ENCODE results near the gene ZNF773. TPM values are rescaled to one million over a fixed set of nuclear protein-coding genes. Genes with fewer than 3 reads are reported as not detected.
"Not testable (repeated sequence)": the region's sequence is repeated elsewhere in the genome, so short reads cannot be mapped to it uniquely, and the experiment has no call there.

The ZNF773 gene
- total RNA-seq, 1 experiment from 2014 or later, result 7.2 TPM

DNA sequence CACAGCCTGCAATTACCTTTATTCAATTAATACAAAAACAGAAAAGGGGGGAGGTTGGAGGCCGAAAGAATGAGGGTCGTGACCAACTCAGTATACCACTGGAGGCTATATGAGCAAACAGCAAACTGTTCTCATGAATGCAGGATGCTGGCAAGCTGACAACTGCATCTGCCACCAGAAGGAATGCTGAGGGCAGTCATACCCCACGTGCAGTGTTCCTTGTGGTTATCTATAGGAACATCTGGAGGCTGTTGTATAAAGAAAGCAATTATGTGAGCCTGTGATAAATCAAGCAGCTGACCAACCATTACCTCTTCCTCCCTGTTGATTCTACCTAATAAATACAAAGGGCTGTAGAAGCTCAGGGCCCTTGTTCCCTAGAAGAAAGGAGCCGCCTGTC lies 18.3 kb downstream of the ZNF773 start:
- H3K4me3 ChIP-seq (ENCODE audit: insufficient read depth, low read depth, low read length); H3K27me3 ChIP-seq (ENCODE audit: control insufficient read depth, insufficient read depth, low read length); DNase-seq; H3K36me3 ChIP-seq (replicated peaks; ENCODE audit: control insufficient read depth, insufficient read depth, low read length): not testable (repeated sequence)

DNA sequence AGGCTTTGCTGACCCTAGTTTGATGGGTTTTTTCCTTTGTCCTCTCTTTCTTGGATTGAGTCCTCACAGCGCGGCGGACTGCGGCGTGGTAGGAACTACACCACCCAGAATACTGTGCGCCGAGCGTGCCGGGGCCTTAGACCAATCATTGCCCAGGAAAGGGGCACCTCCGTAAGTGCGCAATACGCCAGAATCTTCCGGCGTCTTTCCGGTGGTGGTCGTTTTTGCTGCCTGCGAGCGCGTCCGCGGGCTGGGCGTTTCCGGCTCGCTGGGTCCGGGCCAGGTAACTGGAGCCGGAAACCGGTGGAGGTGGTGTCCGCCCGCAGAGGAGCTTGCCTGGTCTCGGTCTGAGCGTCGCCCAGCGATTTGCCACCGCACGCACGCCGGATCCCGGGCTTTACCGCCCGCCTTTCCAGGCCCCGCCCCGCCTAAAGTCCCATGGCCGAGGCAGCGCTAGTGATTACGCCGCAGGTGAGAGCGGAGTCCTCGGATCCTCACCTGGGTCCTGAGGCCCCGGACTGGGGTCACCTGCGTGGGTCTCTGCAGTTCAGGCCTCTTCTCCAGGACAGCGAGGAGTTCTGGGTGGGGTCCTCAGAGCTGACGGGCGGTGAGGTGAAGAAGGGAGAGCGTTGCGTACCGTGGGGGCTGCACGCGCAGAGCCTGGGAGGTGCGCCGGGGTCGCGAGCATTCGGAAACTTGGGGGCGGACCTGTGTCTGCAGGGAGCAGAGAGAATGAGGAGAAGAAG lies 27.6 kb downstream of the ZNF773 start, which contains the start of gene ZNF549:
Gene ZNF549 (plus strand): TSS at position 221 of the 746 bp plus-strand sequence. CDS start 218 bp downstream, at position 439.
- peak within 1 kb of the TSS; percentile 90 for H3K4me3 ChIP-seq (ENCODE audit: insufficient read depth, low read depth, low read length)
- no peaks in the 10 kb centered on the region for H3K27me3 ChIP-seq (ENCODE audit: control insufficient read depth, insufficient read depth, low read length)
- DNase-seq, result peak; percentile 95
- H3K36me3 ChIP-seq (replicated peaks; ENCODE audit: control insufficient read depth, insufficient read depth, low read length), result peaks cover 1% of the 10 kb centered on the region; the same call in 1 of the 2 replicates

DNA sequence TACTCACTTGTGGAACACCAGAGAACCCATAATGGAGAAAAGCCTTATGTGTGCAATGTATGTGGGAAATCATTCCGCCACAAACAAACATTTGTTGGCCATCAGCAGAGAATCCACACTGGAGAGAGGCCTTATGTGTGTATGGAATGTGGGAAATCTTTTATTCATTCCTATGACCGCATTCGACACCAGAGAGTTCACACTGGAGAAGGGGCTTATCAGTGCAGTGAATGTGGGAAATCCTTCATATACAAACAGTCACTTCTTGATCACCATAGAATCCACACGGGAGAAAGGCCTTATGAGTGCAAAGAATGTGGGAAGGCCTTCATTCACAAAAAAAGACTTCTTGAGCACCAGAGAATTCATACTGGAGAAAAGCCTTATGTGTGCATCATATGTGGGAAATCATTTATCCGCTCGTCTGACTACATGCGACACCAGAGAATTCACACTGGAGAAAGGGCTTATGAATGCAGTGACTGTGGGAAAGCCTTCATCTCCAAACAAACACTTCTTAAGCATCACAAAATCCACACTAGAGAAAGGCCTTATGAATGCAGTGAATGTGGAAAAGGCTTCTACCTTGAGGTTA lies 38.3 kb downstream of the ZNF773 start:
- H3K27me3 ChIP-seq (ENCODE audit: control insufficient read depth, insufficient read depth, low read length), result no peaks in the 10 kb centered on the region
- no peak overlapping the region for H3K4me3 ChIP-seq (ENCODE audit: insufficient read depth, low read depth, low read length)
- H3K36me3 ChIP-seq (replicated peaks; ENCODE audit: control insufficient read depth, insufficient read depth, low read length), result peaks cover 29% of the 10 kb centered on the region
- DNase-seq, result no peak

DNA sequence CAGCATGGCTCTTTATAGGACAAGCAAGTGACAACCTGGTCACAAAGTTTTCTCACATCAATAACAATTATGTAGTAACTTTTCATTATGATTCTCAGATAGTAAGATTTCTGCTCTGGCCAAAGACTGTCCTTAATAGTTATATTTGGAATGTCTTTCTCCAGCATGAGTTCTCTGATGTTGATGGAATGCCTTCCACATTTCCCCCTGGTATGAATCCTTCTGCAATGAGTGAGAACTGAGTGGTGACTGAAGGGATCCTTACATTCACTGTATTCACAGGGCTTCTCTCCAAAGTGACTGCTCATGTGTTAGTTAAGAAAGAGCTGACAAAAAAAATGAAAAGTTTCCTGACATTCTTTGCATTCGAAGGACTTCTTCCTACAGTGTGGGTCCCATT lies 46.8 kb downstream of the ZNF773 start:
- no peak overlapping the region for H3K4me3 ChIP-seq (ENCODE audit: insufficient read depth, low read depth, low read length)
- H3K36me3 ChIP-seq (replicated peaks; ENCODE audit: control insufficient read depth, insufficient read depth, low read length), result peaks cover 28% of the 10 kb centered on the region
- DNase-seq, result no peak
- H3K27me3 ChIP-seq (ENCODE audit: control insufficient read depth, insufficient read depth, low read length), result no peaks in the 10 kb centered on the region

- peaks cover 29% of the 10 kb centered on the region for H3K36me3 ChIP-seq (replicated peaks; ENCODE audit: control insufficient read depth, insufficient read depth, low read length)
- no peaks in the 10 kb centered on the region for H3K27me3 ChIP-seq (ENCODE audit: control insufficient read depth, insufficient read depth, low read length)
- no peak for DNase-seq
- no peak overlapping the region for H3K4me3 ChIP-seq (ENCODE audit: insufficient read depth, low read depth, low read length)
Measured at GRCh38 chr19:57552432-57552831, 52.7 kb downstream of the ZNF773 start.

GRCh38 chr19:57557659-57558058 lies 57.9 kb downstream of the ZNF773 start:
- H3K4me3 ChIP-seq (ENCODE audit: insufficient read depth, low read depth, low read length), result no peak overlapping the region
- peaks cover 8% of the 10 kb centered on the region for H3K36me3 ChIP-seq (replicated peaks; ENCODE audit: control insufficient read depth, insufficient read depth, low read length)
- DNase-seq, result no peak
- H3K27me3 ChIP-seq (ENCODE audit: control insufficient read depth, insufficient read depth, low read length), result no peaks in the 10 kb centered on the region

Other genes with a start within 250 kb of the ZNF773 start
- gene ZNF460, start 219.5 kb upstream of the ZNF773 start, total RNA-seq (2014; rRNA removed; shearing (Covaris generic)), result 23.7 and 29.7 TPM in 2 replicates
- gene ZNF543, start 179.5 kb upstream of the ZNF773 start, total RNA-seq (2014; rRNA removed; shearing (Covaris generic)), result 12.7 and 16.4 TPM in 2 replicates
- gene ZNF304, start 148.7 kb upstream of the ZNF773 start, total RNA-seq (2014; rRNA removed; shearing (Covaris generic)), result 10.6 and 12.5 TPM in 2 replicates
- 10.1 and 10.4 TPM in 2 replicates for gene TRAPPC2B, start 136.4 kb upstream of the ZNF773 start, total RNA-seq (2014; rRNA removed; shearing (Covaris generic))
- gene ZNF547, start 136.4 kb upstream of the ZNF773 start, total RNA-seq (2014; rRNA removed; shearing (Covaris generic)), result 1.7 and 1.8 TPM in 2 replicates
- 9.1 and 17.1 TPM in 2 replicates for gene ZNF548, start 110.1 kb upstream of the ZNF773 start, total RNA-seq (2014; rRNA removed; shearing (Covaris generic))
- gene ZNF17, start 88.8 kb upstream of the ZNF773 start, total RNA-seq (2014; rRNA removed; shearing (Covaris generic)), result 9.5 and 11.9 TPM in 2 replicates
- gene ZNF749, start 64.6 kb upstream of the ZNF773 start, total RNA-seq (2014; rRNA removed; shearing (Covaris generic)), result 15.1 and 18.1 TPM in 2 replicates
- gene VN1R1, start 42.8 kb upstream of the ZNF773 start, total RNA-seq (2014; rRNA removed; shearing (Covaris generic)), result 0.15 TPM in 1 of 2 replicates, not detected in the other
- 4.3 and 5.0 TPM in 2 replicates for gene ZNF772, start 22.4 kb upstream of the ZNF773 start, total RNA-seq (2014; rRNA removed; shearing (Covaris generic))
- gene ZNF419, start 12.2 kb upstream of the ZNF773 start, total RNA-seq (2014; rRNA removed; shearing (Covaris generic)), result 10.6 and 12.5 TPM in 2 replicates
- gene ZNF549, start 27.4 kb downstream of the ZNF773 start, total RNA-seq (2014; rRNA removed; shearing (Covaris generic)), result 3.6 and 5.6 TPM in 2 replicates
- gene ZNF550, start 59.9 kb downstream of the ZNF773 start, total RNA-seq (2014; rRNA removed; shearing (Covaris generic)), result 5.7 and 9.7 TPM in 2 replicates
- gene ZNF416, start 79.0 kb downstream of the ZNF773 start, total RNA-seq (2014; rRNA removed; shearing (Covaris generic)), result 5.2 and 7.1 TPM in 2 replicates
- 15.9 and 25.7 TPM in 2 replicates for gene ZIK1, start 84.2 kb downstream of the ZNF773 start, total RNA-seq (2014; rRNA removed; shearing (Covaris generic))
- 7.2 and 11.5 TPM in 2 replicates for gene ZNF530, start 99.9 kb downstream of the ZNF773 start, total RNA-seq (2014; rRNA removed; shearing (Covaris generic))
- 31.6 and 34.4 TPM in 2 replicates for gene ZNF134, start 114.3 kb downstream of the ZNF773 start, total RNA-seq (2014; rRNA removed; shearing (Covaris generic))
- gene ZNF211, start 133.2 kb downstream of the ZNF773 start, total RNA-seq (2014; rRNA removed; shearing (Covaris generic)), result 12.3 and 13.9 TPM in 2 replicates
- not detected in 2 replicates for gene ZSCAN4, start 169.0 kb downstream of the ZNF773 start, total RNA-seq (2014; rRNA removed; shearing (Covaris generic))
- gene ZNF551, start 182.0 kb downstream of the ZNF773 start, total RNA-seq (2014; rRNA removed; shearing (Covaris generic)), result 19.9 and 28.2 TPM in 2 replicates
- 3.9 and 9.1 TPM in 2 replicates for gene ZNF154, start 209.3 kb downstream of the ZNF773 start, total RNA-seq (2014; rRNA removed; shearing (Covaris generic))
- gene ZNF671, start 227.7 kb downstream of the ZNF773 start, total RNA-seq (2014; rRNA removed; shearing (Covaris generic)), result 7.7 and 9.9 TPM in 2 replicates
- gene ZNF776, start 246.9 kb downstream of the ZNF773 start, total RNA-seq (2014; rRNA removed; shearing (Covaris generic)), result 20.4 and 21.5 TPM in 2 replicates